ENCODE measurements around the gene MEGF8. TPM values are rescaled to one million over a fixed set of nuclear protein-coding genes. Genes with fewer than 3 reads are reported as not detected.

MEGF8 gene
- total RNA-seq, 2 experiments from 2014 or later, result 8.5 to 9.3 TPM

- H3K4me1 Mint-ChIP-seq, result no peaks in the 10 kb centered on the region
Observed at GRCh38 chr19:42368765-42369164, 43.3 kb downstream of the MEGF8 start.

GRCh38 chr19:42369433-42370067 is 44.1 kb downstream of the MEGF8 start:
- H3K4me1 Mint-ChIP-seq, result no peaks in the 10 kb centered on the region
- H3K9me3 Mint-ChIP-seq, result no peaks in the 10 kb centered on the region
- DNase-seq (no peak), ATAC-seq (ENCODE audit: low read depth) (no peak)
- H3K36me3 Mint-ChIP-seq, result peaks cover 3% of the 10 kb centered on the region
- H3K27me3 Mint-ChIP-seq, result no peaks in the 10 kb centered on the region
- POLR2A ChIA-PET, result no interaction called here
- H3K27ac Mint-ChIP-seq, result no peak overlapping the region
- H3K4me3 Mint-ChIP-seq, result no peak overlapping the region

More at GRCh38 chr19:42368765-42369164, 43.3 kb downstream of the MEGF8 start:
- ATAC-seq (ENCODE audit: low read depth), result no peak
- Mint-ChIP-seq H3K27me3 (no peaks in the 10 kb centered on the region), H3K9me3 (peaks cover under 1% of the 10 kb centered on the region), H3K4me3 (no peak overlapping the region), H3K36me3 (peaks cover 4% of the 10 kb centered on the region), H3K27ac (no peak overlapping the region)
- no peak for DNase-seq
- POLR2A ChIA-PET, result no interaction called here

DNA sequence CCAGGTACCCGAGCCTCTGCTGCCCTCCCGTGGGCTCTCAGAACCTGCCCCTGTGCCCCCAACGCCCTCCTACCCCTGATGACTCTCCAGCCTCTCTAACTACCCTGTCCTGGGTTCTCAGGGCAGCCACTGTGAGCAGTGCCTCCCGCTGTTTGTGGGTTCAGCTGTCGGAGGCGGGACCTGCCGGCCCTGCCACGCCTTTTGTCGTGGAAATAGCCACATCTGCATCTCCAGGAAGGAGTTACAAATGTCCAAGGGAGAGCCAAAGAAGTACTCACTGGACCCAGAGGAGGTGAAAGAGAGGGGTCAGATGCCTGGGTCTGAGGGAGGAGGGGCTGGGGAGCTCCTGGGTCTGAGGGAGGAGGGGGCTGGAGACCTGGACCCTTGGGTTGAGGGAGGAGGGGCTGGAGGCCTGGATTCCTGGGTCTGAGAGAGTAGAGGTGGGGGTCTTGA is 44.7 kb downstream of the MEGF8 start:
- no peaks in the 10 kb centered on the region for H3K9me3 Mint-ChIP-seq
- H3K4me3 Mint-ChIP-seq, result no peak overlapping the region
- POLR2A ChIA-PET, result no interaction called here
- H3K27me3 Mint-ChIP-seq, result no peaks in the 10 kb centered on the region
- DNase-seq, result no peak
- no peaks in the 10 kb centered on the region for H3K4me1 Mint-ChIP-seq
- no peak for ATAC-seq (ENCODE audit: low read depth)
- no peak overlapping the region for H3K27ac Mint-ChIP-seq
- peaks cover 1% of the 10 kb centered on the region for H3K36me3 Mint-ChIP-seq

DNA sequence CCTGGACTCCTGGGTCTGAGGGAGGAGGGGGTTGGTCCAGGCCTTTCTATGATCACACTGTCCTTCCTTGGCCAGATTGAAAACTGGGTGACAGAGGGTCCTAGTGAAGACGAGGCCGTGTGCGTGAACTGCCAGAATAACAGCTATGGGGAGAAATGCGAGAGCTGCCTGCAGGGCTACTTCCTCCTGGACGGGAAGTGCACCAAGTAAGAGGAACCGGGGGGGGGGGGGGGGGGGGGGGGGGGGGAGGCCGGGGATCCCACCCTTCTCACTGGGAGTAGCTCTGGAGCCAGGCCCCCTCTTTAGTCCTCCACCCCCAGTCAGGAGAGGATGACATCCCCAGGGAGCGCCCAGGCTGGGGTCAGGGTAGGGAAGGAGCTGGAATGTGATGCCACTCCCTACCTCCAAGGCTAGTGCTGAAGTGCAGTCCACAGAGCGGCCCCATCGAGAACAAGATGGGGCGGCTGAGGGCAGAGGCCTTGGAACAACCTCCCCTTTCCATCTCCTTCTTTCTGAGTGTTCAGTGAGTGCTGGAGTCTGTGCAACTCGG is 45.3 kb downstream of the MEGF8 start:
- Mint-ChIP-seq H3K4me1 (no peaks in the 10 kb centered on the region), H3K27me3 (no peaks in the 10 kb centered on the region), H3K9me3 (no peaks in the 10 kb centered on the region), H3K27ac (no peak overlapping the region), H3K36me3 (no peaks in the 10 kb centered on the region), H3K4me3 (no peak overlapping the region)
- ATAC-seq (ENCODE audit: low read depth) (no peak), DNase-seq (no peak)
- POLR2A ChIA-PET, result no interaction called here

DNA sequence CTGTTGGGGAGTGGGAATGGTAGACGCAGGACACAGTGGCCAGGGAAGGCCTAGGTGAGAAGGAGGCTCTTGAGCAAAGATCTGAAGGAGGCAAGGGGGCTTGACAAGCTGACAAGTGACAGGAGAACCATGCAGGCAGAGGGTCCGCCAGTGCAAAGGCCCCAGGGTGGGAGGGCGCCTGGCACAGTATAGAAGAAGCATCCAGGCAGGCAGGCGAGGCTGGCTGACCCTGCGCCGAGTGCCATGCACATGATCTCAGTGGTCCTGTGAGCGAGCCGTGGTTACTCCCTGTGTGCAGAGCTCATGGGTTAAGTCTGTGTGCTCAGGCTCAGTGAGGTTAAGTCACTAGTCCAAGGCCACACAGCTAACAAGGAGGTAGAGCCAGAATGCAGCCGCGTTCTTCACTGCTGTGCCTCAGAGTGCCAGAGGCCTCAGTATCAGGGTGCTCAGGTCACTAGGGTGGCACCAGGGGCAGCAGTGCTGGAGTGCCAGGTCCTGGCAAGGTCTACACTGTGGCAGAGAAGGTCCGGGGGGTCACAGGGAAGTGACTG is 49.5 kb downstream of the MEGF8 start:
- Mint-ChIP-seq H3K9me3 (no peaks in the 10 kb centered on the region), H3K27me3 (peaks cover 2% of the 10 kb centered on the region), H3K36me3 (no peaks in the 10 kb centered on the region), H3K4me3 (no peak overlapping the region), H3K27ac (no peak overlapping the region), H3K4me1 (peaks cover 4% of the 10 kb centered on the region)
- POLR2A ChIA-PET, result no interaction called here
- DNase-seq, result no peak
- ATAC-seq (ENCODE audit: low read depth), result no peak

DNA sequence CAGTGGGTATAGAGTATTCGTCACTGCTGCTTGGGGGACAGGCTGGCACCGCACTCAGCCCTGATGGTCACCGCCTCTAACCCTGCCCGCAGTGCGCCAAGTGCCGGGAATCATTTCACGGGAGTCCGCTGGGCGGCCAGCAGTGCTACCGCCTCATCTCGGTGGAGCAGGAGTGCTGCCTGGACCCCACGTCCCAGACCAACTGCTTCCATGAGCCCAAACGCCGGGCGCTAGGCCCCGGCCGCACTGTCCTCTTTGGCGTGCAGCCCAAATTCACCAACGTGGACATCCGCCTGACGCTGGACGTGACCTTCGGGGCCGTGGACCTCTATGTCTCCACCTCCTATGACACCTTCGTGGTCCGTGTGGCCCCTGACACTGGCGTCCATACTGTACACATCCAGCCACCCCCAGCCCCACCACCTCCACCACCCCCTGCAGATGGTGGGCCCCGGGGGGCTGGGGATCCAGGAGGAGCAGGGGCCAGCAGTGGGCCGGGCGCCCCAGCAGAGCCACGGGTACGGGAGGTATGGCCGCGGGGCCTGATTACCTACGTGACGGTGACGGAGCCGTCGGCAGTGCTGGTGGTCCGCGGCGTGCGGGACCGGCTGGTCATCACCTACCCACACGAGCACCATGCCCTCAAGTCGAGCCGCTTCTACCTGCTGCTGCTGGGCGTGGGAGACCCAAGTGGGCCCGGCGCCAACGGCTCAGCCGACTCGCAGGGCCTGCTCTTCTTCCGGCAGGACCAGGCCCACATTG is 50.2 kb downstream of the MEGF8 start:
- Mint-ChIP-seq H3K9me3 (no peaks in the 10 kb centered on the region), H3K36me3 (no peaks in the 10 kb centered on the region), H3K4me3 (no peak overlapping the region), H3K27ac (no peak overlapping the region), H3K27me3 (peaks cover 8% of the 10 kb centered on the region), H3K4me1 (peaks cover 4% of the 10 kb centered on the region)
- POLR2A ChIA-PET, result no interaction called here
- DNase-seq (no peak), ATAC-seq (ENCODE audit: low read depth) (no peak)

DNA sequence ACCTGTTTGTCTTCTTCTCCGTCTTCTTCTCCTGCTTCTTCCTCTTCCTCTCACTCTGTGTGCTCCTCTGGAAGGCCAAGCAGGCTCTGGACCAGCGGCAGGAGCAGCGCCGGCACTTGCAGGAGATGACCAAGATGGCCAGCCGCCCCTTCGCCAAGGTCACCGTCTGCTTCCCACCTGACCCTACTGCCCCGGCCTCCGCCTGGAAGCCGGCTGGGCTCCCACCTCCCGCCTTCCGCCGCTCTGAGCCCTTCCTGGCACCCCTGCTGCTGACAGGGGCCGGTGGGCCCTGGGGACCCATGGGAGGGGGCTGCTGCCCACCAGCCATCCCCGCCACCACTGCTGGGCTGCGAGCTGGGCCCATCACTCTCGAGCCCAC is 50.7 kb downstream of the MEGF8 start:
- H3K9me3 Mint-ChIP-seq, result no peaks in the 10 kb centered on the region
- POLR2A ChIA-PET, result no interaction called here
- DNase-seq (no peak), ATAC-seq (ENCODE audit: low read depth) (no peak)
- H3K36me3 Mint-ChIP-seq, result no peaks in the 10 kb centered on the region
- H3K27me3 Mint-ChIP-seq, result peaks cover 12% of the 10 kb centered on the region
- H3K4me1 Mint-ChIP-seq, result peaks cover 4% of the 10 kb centered on the region
- H3K27ac Mint-ChIP-seq, result no peak overlapping the region
- no peak overlapping the region for H3K4me3 Mint-ChIP-seq

DNA sequence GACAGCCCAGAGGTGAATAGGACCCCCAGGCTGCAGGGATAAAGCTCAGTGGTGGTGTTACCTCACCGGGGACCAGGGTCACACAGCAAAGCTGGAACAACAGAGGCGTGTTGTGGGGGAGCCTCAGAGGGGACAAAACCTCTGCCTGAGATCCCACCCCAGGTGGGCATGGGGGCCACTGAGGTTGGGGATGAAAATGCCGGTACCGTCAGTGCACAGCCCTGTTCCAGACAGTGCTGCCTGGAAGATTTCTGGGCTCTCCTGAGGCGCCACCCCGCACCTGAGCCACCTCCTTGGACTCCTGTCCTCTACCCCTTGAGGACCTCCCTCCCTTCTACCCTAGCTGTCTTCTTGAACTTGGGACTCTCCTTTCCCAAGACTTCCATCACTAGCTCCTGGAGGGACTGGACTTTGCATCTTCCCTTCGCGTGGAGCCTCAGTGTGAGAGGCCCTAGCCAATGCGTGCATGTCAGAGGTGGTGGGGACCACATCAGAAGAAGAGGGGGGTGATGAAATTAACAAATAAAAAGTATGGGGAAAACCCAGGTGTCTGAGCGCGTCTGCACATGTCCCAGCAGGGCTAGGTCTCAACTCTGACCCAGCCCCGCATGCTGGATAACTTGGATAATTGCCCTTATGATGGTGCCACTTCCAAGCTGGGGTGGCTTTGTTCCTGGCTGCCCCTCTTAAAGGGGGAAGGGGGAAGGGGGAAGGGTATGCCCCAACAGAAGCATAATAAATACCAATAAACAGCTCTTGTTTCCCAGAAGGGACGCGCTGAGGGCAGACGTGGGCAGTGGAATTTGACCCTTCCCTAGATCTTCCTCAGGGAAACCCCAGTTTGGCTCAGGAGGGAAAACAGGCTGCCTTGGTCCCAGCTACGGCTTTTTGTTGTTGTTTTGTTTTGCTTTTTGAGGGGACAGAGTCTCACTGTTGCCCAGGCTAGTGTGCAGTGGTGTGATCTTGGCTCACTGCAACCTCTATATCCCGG is 53.1 kb downstream of the MEGF8 start:
- no peak for ATAC-seq (ENCODE audit: low read depth)
- Mint-ChIP-seq H3K36me3 (no peaks in the 10 kb centered on the region), H3K4me3 (no peak overlapping the region), H3K4me1 (peaks cover 4% of the 10 kb centered on the region), H3K27me3 (peaks cover 17% of the 10 kb centered on the region), H3K9me3 (no peaks in the 10 kb centered on the region), H3K27ac (no peak overlapping the region)
- POLR2A ChIA-PET, result no interaction called here
- DNase-seq, result no peak

- Mint-ChIP-seq H3K36me3 (no peaks in the 10 kb centered on the region), H3K4me1 (peaks cover 4% of the 10 kb centered on the region), H3K27ac (no peak overlapping the region), H3K27me3 (peaks cover 17% of the 10 kb centered on the region), H3K4me3 (no peak overlapping the region), H3K9me3 (no peaks in the 10 kb centered on the region)
- ATAC-seq (ENCODE audit: low read depth) (no peak), DNase-seq (no peak)
- POLR2A ChIA-PET, result no interaction called here
Observed at GRCh38 chr19:42380155-42380554, 54.7 kb downstream of the MEGF8 start.

DNA sequence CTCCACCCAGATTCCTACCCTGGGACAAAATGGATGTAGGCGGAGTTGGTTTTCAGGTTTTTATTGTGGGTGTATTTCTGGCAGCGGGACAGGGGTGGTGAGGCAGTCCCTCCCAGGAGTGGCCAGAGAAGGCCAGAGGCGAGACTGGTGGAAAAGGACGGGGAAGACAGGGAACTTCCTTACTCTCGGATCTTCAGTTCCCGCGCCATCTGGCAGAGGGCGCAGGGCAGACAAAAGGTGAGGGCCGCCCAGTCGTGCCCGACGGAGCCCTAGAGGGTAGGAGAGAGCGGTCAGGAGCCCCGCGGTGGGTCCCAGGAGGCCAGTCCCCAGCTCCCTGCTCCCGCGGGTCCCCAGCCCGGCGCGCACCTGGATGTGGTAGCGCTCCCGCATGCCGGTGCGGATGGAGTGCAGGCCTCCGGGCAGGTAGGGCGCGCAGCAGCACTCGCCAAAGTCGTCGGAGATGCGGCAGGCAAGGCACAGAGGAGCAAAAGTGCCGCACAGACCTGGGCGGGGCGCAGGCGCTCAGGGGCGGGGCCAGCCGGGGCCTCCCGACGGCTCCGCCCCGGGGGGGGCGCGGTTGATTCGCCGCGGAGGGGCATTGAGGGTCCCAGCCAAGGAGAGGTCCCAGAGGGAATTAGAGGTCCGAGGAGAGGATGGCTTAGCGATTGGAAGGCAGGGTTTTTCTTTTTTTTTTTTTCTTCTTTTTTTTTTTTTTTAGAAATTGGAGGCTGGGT is 61.7 kb downstream of the MEGF8 start:
- Mint-ChIP-seq H3K36me3 (no peaks in the 10 kb centered on the region), H3K4me1 (peaks cover 7% of the 10 kb centered on the region), H3K27ac (no peak overlapping the region), H3K9me3 (no peaks in the 10 kb centered on the region), H3K27me3 (peaks cover 31% of the 10 kb centered on the region), H3K4me3 (peak overlapping the region; percentile 42)
- ATAC-seq (ENCODE audit: low read depth) (peak; percentile 92), DNase-seq (peak; percentile 85)
- POLR2A ChIA-PET, result interaction anchor here (0.7 kb wide), 1 partner anchor 213 kb away, joined by 6 read pairs; no protein-coding TSS in a partner anchor

GRCh38 chr19:42388851-42389489 is 63.5 kb downstream of the MEGF8 start:
- Mint-ChIP-seq H3K9me3 (no peaks in the 10 kb centered on the region), H3K27me3 (peaks cover 28% of the 10 kb centered on the region), H3K36me3 (no peaks in the 10 kb centered on the region), H3K4me1 (peaks cover 7% of the 10 kb centered on the region), H3K4me3 (no peak overlapping the region), H3K27ac (no peak overlapping the region)
- ATAC-seq (ENCODE audit: low read depth) (no peak), DNase-seq (no peak)
- POLR2A ChIA-PET, result no interaction called here

DNA sequence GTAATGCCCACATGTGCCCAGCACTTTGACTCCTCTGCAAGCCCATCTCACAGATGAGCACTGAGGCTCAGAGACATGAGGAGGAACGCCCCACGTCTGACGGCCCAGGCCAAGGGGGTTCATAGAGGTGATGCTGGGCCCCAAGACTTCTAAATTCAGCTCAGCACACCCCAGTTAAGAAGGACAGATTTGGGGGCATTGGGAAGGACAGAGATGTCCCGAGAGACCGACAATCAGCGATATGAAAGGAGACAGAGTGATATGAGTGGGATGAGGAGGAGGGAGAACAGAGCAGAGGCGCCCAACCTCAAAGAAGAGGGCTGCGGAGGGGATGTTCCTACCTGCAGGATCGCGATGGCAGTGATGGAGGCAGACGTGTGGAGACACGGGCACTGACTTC is 64.5 kb downstream of the MEGF8 start, which contains the start of gene CNFN:
Gene CNFN (minus strand): TSS at position 399 of the 400 bp plus-strand sequence. CDS start 1,260 bp downstream, outside the sequence.
- POLR2A ChIA-PET, result no interaction called here
- peaks cover 7% of the 10 kb centered on the region for H3K4me1 Mint-ChIP-seq
- no peak for ATAC-seq (ENCODE audit: low read depth)

More for the DNA sequence above, 64.5 kb downstream of the MEGF8 start, which contains the start of gene CNFN:
- no peaks in the 10 kb centered on the region for H3K36me3 Mint-ChIP-seq
- no peak within 1 kb of the TSS for H3K4me3 Mint-ChIP-seq
- no peaks in the 10 kb centered on the region for H3K9me3 Mint-ChIP-seq
- no peak within 1 kb of the TSS for H3K27ac Mint-ChIP-seq
- DNase-seq, result no peak
- H3K27me3 Mint-ChIP-seq, result peaks cover 28% of the 10 kb centered on the region
